Mucosa of descending colon (tissue), 3 donors: Measurements from ENCODE around the gene CLK3. TPM values are rescaled to one million over a fixed set of nuclear protein-coding genes. Genes with fewer than 3 reads are reported as not detected.

ENCODE experiments used
- ATAC-seq: fragments of 200-7000 bp; cut with Tn5 transposase; one replicate; pipeline ENCODE4 v1.9.1; 2020; ENCODE audit warnings: mild to moderate bottlenecking, moderate library complexity
- DNase-seq, 3 donors: peaks; one replicate each; pipeline ENCODE4 v3.0.0-alpha.2; 2020
- H3K36me3 ChIP-seq: fragments of 200-600 bp; one replicate; pipeline ENCODE4 v1.8.0; 2021; ENCODE audit warnings: low read depth, mild to moderate bottlenecking
- H3K4me1 ChIP-seq: fragments of 200-600 bp; one replicate; pipeline ENCODE4 v1.8.0; 2021; ENCODE audit warnings: low read depth, mild to moderate bottlenecking
- H3K4me3 ChIP-seq: fragments of 200-600 bp; one replicate; pipeline ENCODE4 v1.8.0; 2021; ENCODE audit warnings: mild to moderate bottlenecking
- H3K9me3 ChIP-seq: fragments of 200-600 bp; one replicate; pipeline ENCODE4 v1.8.0; 2021; ENCODE audit warnings: mild to moderate bottlenecking
- intact Hi-C, 2 donors: fragments of 100-400 bp; cut with DNase I in 1 of 2; cut with micrococcal nuclease in 1 of 2; formaldehyde crosslinking; loops; one replicate each; pipeline versions ENCODE4 v1.11.0 to v1.11.1; 2022; cut with DNase I, micrococcal nuclease
- total RNA-seq, 3 donors: library from RNA; stranded (reverse); fragmentation: NEBNext Ultra II Directional in 2 of 3; extraction: Animal tissue kit (Norgen Biotek cat#: 25700) in 2 of 3; gene quantifications; one replicate each; pipeline versions ENCODE4 v1.2.1 to v1.2.4, GENCODE V29; 2021 to 2023
- TF ChIP-seq, protein P1 (sequence below): fragments of 200-600 bp; IDR thresholded peaks from one replicate; pipeline ENCODE4 v1.8.0; 2022; ENCODE audit warnings: antibody characterized with exemption, mild to moderate bottlenecking
- donor health status: DM: no; HTN: no; CAD: no; lungs with moderate emphysema.
- donor health status: DM: no; HTN: no; CAD: no.
- donor health status: DM: no; HTN: yes; CAD: no.

The CLK3 gene
- total RNA-seq, 3 donors from 2014 or later: 92.7 to 120 (median 110) TPM

DNA sequence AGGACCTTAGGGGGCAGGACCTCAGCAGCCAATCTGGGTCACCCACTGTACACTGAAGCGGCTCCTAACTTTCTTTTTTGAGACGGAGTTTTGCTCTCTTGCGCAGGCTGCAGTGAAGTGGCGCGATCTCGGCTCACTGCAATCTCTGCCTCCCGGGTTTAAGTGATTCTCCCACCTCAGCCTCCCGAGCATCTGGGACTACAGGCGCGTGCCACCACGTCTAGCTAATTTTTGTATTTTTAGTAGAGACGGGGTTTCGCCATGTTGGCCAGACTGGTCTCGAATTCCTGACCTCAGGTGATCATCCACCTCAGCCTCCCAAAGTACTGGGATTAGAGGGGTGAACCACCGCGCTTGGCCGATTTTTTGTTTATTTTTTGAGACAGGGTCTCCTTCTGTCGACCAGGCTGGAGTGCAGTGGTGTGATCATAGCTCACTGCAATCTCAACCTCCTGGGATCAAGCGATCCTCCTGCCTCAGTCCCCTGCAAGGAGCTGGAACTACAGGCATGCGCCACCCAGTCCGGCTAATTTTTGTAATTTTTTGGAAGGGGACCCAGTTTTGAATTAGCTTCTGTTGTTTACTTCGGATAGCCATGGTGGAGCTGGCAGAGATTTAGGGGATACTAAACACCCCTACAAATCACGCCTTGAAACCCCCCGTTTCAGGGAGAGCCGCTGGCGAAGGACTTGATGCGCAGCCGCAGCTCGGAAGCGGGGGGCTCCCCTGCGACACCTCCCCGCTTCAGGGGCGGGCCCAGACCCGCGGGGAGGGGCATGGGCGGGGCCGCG lies 1.5 kb upstream of the CLK3 start:
- H3K4me1 ChIP-seq: peaks cover 15% of the 10 kb centered on the region
- ATAC-seq: no peak
- no peaks in the 10 kb centered on the region for H3K9me3 ChIP-seq
- peaks cover 3% of the 10 kb centered on the region for H3K36me3 ChIP-seq
- peak in 2 of 3 donors; percentile 17 to 46 for DNase-seq
- TF ChIP-seq, protein P1, sequence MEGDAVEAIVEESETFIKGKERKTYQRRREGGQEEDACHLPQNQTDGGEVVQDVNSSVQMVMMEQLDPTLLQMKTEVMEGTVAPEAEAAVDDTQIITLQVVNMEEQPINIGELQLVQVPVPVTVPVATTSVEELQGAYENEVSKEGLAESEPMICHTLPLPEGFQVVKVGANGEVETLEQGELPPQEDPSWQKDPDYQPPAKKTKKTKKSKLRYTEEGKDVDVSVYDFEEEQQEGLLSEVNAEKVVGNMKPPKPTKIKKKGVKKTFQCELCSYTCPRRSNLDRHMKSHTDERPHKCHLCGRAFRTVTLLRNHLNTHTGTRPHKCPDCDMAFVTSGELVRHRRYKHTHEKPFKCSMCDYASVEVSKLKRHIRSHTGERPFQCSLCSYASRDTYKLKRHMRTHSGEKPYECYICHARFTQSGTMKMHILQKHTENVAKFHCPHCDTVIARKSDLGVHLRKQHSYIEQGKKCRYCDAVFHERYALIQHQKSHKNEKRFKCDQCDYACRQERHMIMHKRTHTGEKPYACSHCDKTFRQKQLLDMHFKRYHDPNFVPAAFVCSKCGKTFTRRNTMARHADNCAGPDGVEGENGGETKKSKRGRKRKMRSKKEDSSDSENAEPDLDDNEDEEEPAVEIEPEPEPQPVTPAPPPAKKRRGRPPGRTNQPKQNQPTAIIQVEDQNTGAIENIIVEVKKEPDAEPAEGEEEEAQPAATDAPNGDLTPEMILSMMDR: no peak
- H3K4me3 ChIP-seq: peak overlapping the region; percentile 100
- intact Hi-C loops: no loop called here

GRCh38 chr15:74614744-74615507 lies 710 bp upstream of the CLK3 start:
- Histone ChIP-seq H3K36me3 (peaks cover 11% of the 10 kb centered on the region), H3K4me3 (peak overlapping the region; percentile 100), H3K9me3 (no peaks in the 10 kb centered on the region), H3K4me1 (peaks cover 15% of the 10 kb centered on the region)
- intact Hi-C loops: no loop called here
- TF ChIP-seq, protein P1: no peak
- ATAC-seq (peak; percentile 68), DNase-seq (peak; percentile 84 to 93 (median 91))

- intact Hi-C loops: no loop called here
- peak; percentile 90 to 91 (median 91) for DNase-seq
- peaks cover 19% of the 10 kb centered on the region for H3K36me3 ChIP-seq
These were observed 817 bp downstream of the CLK3 start for GRCh38 chr15:74616366-74616939.

GRCh38 chr15:74616996-74617395 lies 1.4 kb downstream of the CLK3 start:
- peaks cover 19% of the 10 kb centered on the region for H3K4me1 ChIP-seq
- intact Hi-C loops: no loop called here
- no peaks in the 10 kb centered on the region for H3K9me3 ChIP-seq
- ATAC-seq: no peak
- no peak for DNase-seq
- H3K36me3 ChIP-seq: peaks cover 19% of the 10 kb centered on the region
- TF ChIP-seq, protein P1: no peak
- H3K4me3 ChIP-seq: no peak overlapping the region

More at GRCh38 chr15:74616366-74616939, 817 bp downstream of the CLK3 start:
- peak overlapping the region; percentile 100 for H3K4me3 ChIP-seq
- ATAC-seq: peak; percentile 40
- H3K9me3 ChIP-seq: no peaks in the 10 kb centered on the region
- TF ChIP-seq, protein P1: no peak
- H3K4me1 ChIP-seq: peaks cover 19% of the 10 kb centered on the region

GRCh38 chr15:74618841-74619596 lies 3.4 kb downstream of the CLK3 start:
- H3K36me3 ChIP-seq: peaks cover 33% of the 10 kb centered on the region
- TF ChIP-seq, protein P1: no peak
- ATAC-seq (no peak), DNase-seq (peak in 1 of 3 donors; percentile 42)
- intact Hi-C loops: no loop called here
- H3K4me3 ChIP-seq: no peak overlapping the region
- peaks cover 21% of the 10 kb centered on the region for H3K4me1 ChIP-seq
- no peaks in the 10 kb centered on the region for H3K9me3 ChIP-seq
